NCI-H187 treated with DMSO at 0.1 percent for 48 hours (cell line): ENCODE measurements around the gene TLE5.
"Not testable (repeated sequence)": the region's sequence is repeated elsewhere in the genome, so short reads cannot be mapped to it uniquely, and the experiment has no call there.

Source experiments
- DNase-seq: peaks from one replicate; lab custom pipeline; 2025; lab: John Stamatoyannopoulos, UW

TLE5 gene

DNA sequence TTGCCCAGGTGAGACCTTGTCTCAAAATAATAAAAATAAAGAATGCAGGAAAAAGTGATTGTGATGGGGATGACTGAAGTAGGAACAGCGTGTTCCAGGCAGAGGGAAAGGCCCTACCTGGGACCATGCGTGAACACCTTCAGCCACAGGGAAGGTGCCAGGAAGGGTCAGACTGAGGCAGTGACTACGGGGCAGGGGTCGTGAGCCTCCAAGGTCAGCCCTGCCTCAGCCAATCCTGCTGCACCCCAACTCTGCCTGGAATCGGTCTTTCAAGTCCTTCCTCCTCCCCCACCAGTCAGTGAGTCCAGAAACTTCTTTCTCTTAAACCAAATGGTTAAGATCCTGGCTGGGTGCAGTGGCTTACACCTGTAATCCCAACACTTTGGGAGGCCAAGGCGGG lies 17.1 kb downstream of the TLE5 start:
- no peak for DNase-seq

DNA sequence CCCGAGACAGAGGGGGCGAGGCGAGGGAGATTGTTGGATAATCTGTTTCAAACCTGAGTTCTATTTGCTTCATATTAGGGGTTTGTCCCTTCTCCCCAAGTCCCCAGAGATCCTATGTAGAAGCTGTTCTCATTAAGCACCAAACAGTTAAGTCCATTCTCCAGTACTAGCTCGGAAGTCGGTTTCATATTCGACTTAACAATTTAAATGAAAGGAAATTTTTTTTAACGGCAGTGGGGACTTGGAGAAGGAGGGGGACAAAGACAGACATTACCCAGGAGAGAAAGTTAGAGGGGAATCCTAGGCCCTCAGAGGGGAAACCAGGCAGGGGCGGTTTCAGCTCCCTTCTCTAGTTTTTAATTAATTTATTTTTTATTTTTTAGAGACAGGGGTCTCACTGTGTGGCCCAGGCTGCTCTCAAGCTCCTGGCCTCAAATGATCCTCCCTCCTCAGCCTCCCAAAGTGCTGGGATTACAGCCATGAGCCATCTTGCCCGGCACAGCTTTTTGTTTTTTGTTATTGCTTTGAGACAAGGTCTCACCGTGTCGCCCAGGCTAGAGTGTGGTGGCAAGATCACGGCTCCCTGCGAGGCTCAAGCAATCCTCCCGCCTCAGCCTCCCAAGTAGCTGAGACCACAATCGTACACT lies 19.6 kb downstream of the TLE5 start:
- no peak for DNase-seq

DNA sequence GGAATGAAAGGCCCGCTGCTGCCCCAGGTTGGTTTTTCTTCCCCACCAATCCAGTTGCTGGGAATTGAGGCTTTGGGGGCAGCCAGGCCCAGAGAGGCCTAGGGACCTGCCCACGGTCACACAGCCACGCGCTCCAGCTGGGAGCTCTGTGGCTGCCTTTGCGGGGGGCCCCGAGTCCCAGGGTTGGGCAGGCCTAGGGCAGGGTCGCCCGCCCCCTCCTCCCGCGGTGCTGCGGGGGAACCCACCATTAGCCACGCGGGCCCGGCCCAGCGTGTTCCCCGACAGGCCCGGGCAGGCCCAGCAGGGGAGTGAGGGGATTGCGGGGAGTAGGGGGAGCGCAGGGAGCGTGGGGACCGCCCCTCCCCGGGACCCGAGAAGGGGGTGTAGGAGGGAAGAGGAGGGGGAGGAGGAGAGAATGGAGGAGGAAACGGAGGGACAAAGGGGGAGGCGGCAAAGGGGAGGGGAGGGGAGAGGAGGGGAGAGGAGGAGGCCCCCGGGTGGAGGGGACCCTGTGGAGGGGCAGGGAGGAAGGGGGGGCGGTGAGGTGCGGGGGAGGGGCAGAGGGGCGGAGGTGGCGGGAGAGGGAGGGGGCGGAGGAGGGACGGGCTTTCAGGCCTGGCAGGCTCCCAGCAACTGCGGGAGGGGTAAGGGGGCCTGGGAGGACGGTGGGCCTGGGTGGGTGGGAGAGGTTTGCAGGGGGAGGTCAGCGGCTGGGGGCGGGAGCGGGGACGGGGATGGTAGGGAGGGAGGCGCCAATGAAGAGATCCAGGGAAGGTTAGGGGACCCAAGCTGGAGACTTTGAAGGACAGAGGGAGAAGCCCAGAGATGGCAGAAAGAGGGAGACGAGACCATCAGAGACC lies 20.3 kb downstream of the TLE5 start:
- no peak for DNase-seq

DNA sequence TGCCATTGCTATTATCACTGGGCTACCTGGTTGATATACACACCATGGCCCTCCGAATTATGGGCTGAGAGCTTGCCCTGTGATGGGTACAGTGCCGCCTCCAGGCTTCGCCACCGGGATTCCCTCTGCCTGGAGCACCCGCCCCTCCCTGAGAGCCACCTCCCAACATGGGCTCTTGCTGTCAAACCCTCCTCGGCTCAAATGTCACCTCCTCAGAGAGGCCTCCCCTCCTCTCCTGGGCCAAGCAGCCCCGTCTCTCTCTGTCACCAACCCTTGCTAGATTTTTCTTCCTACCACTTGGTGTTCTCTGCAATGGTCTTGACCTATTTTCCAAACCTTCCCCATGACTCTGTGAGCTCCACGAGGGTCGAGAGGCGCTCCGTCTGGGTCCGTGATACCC lies 21.0 kb downstream of the TLE5 start:
- DNase-seq: no peak

DNA sequence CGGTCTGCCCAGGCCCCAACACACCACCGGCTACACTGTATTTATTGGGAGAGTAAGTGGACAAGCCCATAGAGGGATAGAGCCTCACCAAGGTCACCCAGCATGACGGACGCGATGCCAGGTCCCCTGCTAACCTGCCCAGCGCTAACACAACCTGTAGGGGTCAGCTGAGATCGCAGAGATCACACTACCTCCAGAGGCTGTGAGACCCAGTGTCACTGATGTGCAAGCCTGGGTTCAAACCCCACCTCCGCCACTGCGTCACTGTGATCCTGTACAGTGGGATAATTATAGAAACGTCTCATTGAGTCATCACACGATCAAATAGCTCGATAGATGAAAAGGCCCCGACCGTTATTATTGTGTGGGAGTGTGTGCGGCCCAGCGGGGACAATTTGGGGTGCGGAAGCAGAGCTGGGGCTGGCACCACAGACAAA lies 22.6 kb downstream of the TLE5 start:
- DNase-seq: no peak

DNA sequence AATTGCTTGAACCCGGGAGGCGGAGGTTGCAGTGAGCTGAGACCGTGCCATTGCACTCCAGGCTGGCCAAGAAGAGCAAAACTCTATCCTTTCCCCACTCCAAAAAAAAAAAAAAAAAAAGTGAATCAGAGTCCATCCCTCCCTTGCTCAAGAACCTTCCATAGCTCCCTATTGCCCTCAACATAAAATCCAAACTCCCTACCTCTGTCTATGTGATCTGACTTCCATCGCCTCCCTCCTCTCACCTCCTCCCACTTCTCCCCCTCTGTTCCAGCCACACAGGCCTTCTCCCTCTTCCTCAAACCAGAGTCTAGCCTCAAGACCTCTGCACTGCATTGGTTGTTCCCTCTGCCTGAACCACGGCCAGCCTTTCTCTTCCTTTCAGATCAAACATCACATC lies 23.2 kb downstream of the TLE5 start:
- no peak for DNase-seq

GRCh38 chr19:3038214-3038613 lies 24.1 kb downstream of the TLE5 start:
- no peak for DNase-seq

GRCh38 chr19:3036977-3037544 lies 25.2 kb downstream of the TLE5 start:
- DNase-seq: not testable (repeated sequence)

DNA sequence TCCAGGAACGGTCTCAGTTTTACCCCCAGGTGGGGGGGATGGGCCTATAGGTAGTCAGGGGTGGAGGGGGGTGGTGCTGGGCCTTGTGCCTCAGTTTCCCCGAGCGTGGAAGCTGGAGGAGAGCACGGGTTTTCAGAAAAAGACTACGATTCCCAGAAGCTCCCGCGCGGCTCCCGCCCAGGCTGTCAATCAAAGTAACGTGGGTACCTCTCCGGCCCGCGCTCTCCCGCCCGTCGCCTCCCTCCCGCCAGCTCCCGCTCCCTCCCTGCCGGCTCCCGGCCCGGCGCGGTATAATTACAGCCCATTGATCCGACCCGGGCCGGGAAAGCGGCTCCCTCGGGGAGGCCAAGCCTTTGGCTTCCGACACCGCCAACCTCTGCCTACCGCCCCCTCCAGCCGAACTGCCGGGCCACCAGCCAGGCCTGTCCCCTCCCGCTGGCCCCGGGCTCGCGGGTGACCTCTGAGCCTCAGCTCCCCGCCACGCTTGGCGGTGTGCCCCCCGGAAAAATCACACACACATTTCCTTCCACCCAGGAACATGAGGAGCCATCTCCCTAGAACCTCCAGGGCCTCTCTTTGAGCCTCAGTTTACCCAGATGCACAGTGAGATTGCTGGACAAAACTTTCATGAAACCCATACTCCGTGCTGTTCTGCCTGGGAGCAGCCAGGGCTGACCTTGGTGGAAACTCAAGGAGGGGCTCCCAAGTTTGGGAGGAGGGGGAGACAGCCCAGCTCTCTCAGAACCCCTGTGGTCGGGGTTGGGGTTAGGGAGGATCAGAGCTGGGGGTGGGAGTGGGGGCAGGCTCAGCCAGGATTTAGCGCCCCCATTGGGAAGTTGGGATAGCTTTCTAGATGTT lies 25.9 kb downstream of the TLE5 start:
- DNase-seq: peak; percentile 94

GRCh38 chr19:3035542-3036118 lies 26.7 kb downstream of the TLE5 start:
- peak; percentile 98 for DNase-seq

GRCh38 chr19:3034656-3035541 lies 27.4 kb downstream of the TLE5 start:
- no peak for DNase-seq

DNA sequence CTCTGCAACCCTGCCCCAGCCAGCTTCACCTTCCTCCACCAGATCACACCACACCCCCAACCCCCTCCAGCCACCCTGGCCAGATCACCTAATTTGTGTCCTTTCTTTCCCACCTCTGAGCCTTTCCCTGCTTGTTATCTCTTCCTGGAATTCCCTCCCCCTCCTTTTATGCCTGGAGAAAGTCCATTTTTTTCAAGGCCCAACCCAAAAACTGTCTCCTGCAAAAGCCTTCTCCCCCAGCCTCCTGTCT lies 28.0 kb downstream of the TLE5 start:
- DNase-seq: no peak

GRCh38 chr19:3033595-3034405 lies 28.5 kb downstream of the TLE5 start:
- DNase-seq: no peak

DNA sequence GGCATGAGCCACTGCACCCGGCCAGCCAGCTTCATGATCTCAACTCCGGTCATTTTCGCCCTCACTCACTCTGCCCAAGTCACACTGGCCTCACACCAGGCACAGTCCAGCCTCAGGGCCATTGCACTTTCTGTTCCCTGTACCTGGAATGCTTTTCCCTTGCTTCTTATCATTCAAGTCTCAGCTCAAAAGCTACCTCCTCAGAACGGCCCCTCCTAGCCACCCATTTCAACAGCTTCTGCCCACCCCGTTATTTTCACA lies 30.8 kb downstream of the TLE5 start:
- no peak for DNase-seq

GRCh38 chr19:3029065-3029923 lies 33.0 kb downstream of the TLE5 start, which contains the start of gene TLE2:
Gene TLE2, minus strand, starts transcription at chr19:3029280. Its CDS starts 376 bp downstream, at chr19:3028904.
- no peak for DNase-seq

GRCh38 chr19:3028305-3029064 lies 33.8 kb downstream of the TLE5 start:
- no peak for DNase-seq

DNA sequence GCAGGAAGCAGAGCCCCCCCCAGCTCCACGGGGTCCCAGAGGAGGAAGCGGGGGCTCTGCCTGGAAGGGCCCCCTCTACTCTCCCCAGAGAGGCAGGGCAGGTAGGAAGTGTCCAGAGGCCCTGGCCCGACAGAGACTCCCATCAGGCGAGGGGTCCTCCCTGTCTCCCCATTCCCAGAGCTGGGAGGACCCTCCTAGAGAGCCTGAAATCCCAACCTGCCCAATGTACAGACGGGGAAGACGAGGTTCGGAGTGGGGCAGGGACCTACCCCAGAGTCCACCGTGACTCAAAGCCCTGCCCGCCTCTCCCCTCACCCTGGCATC lies 34.4 kb downstream of the TLE5 start:
- DNase-seq: no peak

- DNase-seq: no peak
These were observed 35.0 kb downstream of the TLE5 start for GRCh38 chr19:3027292-3027691.

DNA sequence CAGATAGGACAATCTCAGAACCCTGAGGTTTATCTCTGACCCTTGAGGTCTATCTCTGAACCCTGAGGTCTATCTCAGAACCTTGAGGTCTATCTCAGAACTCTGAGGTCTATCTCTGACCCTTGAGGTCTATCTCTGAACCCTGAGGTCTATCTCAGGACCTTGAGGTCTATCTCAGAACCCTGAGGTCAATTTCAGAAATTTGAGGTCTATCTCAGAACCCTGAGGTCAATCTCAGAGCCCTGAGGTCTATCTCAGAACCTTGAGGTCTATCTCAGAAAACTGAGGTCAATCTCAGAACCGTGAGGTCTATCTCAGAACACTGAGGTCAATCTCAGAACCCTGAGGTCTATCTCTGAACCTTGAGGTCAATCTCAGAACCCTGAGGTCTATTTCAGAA lies 35.5 kb downstream of the TLE5 start:
- DNase-seq: no peak
